Colonic mucosa (tissue), 4 donors: ENCODE measurements around the gene OR8U1. TPM values are rescaled to one million over a fixed set of nuclear protein-coding genes. Genes with fewer than 3 reads are reported as not detected.

Experiments
- DNase-seq: peaks from one replicate; pipeline ENCODE4 v3.0.0-alpha.2; 2020
- H3K27ac ChIP-seq: fragments of 200-600 bp; one replicate; pipeline ENCODE4 v1.8.0; 2021
- H3K27me3 ChIP-seq: fragments of 200-600 bp; one replicate; pipeline ENCODE4 v1.8.0; 2021
- H3K36me3 ChIP-seq: fragments of 200-600 bp; one replicate; pipeline ENCODE4 v1.8.0; 2021
- H3K4me1 ChIP-seq: fragments of 200-600 bp; one replicate; pipeline ENCODE4 v1.8.0; 2021; ENCODE audit warnings: mild to moderate bottlenecking
- H3K4me3 ChIP-seq: fragments of 200-600 bp; one replicate; pipeline ENCODE4 v1.8.0; 2021
- H3K9ac ChIP-seq, 2 donors: one replicate each; pipeline ENCODE4 v1.7.0; 2013; ENCODE audit warnings: control low read depth in 2 of 2, low read depth in 2 of 2, low read length in 2 of 2
- H3K9me3 ChIP-seq: fragments of 200-600 bp; one replicate; pipeline ENCODE4 v1.8.0; 2021
- intact Hi-C: fragments of 100-400 bp; cut with DNase I; formaldehyde crosslinking; loops from one replicate; pipeline ENCODE4 v1.14.1; 2022
- total RNA-seq, 2 donors: library from RNA; stranded (reverse); fragmentation: NEBNext Ultra II Directional in 1 of 2; extraction: Animal tissue kit (Norgen Biotek cat#: 25700) in 1 of 2; gene quantifications; one replicate each; pipeline ENCODE4 v1.2.1, GENCODE V29; 2021
- TF ChIP-seq, protein P1 (sequence below): fragments of 200-600 bp; IDR thresholded peaks from one replicate; pipeline ENCODE4 v1.8.0; 2022; ENCODE audit warnings: antibody characterized with exemption, mild to moderate bottlenecking
- donor health status: healthy.
- donor health status: DM: no; HTN: no; CAD: no.
- donor health status: DM: no; HTN: no; CAD: no.

The OR8U1 gene
- total RNA-seq, 2 donors from 2014 or later, result not detected

DNA sequence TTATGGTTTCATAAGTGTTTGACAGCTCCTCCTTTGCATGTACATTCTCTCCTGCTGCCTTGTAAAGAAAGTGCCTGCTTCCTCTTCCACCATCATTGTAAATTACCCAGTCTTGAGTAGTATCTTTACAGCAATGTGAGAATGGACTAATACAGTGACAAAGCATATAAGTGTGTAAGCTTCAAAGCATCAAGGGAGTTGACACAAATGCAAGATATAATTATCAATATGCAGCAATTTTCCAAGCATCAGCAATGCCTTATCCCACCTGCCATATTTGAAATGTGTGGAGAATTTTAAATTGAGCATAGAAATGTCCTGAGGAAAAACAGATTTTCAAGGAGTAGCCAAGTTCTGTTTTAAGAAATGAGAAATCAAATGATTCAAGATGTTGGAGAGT, 35.4 kb downstream of the OR8U1 start:
- TF ChIP-seq, protein P1, sequence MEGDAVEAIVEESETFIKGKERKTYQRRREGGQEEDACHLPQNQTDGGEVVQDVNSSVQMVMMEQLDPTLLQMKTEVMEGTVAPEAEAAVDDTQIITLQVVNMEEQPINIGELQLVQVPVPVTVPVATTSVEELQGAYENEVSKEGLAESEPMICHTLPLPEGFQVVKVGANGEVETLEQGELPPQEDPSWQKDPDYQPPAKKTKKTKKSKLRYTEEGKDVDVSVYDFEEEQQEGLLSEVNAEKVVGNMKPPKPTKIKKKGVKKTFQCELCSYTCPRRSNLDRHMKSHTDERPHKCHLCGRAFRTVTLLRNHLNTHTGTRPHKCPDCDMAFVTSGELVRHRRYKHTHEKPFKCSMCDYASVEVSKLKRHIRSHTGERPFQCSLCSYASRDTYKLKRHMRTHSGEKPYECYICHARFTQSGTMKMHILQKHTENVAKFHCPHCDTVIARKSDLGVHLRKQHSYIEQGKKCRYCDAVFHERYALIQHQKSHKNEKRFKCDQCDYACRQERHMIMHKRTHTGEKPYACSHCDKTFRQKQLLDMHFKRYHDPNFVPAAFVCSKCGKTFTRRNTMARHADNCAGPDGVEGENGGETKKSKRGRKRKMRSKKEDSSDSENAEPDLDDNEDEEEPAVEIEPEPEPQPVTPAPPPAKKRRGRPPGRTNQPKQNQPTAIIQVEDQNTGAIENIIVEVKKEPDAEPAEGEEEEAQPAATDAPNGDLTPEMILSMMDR, result no peak
- intact Hi-C loops, result no loop called here
- Histone ChIP-seq H3K27me3 (no peaks in the 10 kb centered on the region), H3K4me1 (no peaks in the 10 kb centered on the region), H3K4me3 (no peak overlapping the region), H3K36me3 (no peaks in the 10 kb centered on the region), H3K9ac (no peak overlapping the region), H3K27ac (no peak overlapping the region), H3K9me3 (no peaks in the 10 kb centered on the region)
- no peak for DNase-seq

DNA sequence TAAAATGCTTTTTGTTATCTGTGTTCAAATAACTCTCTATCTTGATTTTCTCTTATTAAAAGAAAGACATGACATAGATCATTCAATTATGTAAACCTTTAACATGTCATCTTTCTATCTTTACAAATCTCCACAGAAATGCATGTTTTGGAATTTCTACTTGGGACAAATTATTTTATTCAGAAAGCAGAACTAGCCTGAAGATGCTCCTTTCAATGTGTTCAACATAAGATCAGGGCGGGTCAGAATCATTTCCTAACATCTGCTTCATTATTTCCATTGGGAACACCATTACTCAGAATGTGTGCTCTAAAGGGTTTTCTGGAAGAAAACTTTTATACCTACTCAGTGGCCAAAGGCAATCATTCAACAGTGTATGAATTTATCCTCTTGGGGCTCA, 37.0 kb downstream of the OR8U1 start, which contains the start of gene OR5AL1:
OR5AL1 (plus strand) TSS at position 301 of the 400 bp plus-strand sequence.
- Histone ChIP-seq H3K27ac (no peak within 1 kb of the TSS), H3K4me1 (no peaks in the 10 kb centered on the region), H3K9ac (no peak within 1 kb of the TSS), H3K4me3 (no peak within 1 kb of the TSS), H3K27me3 (no peaks in the 10 kb centered on the region), H3K9me3 (no peaks in the 10 kb centered on the region), H3K36me3 (no peaks in the 10 kb centered on the region)
- DNase-seq, result no peak
- TF ChIP-seq, protein P1, result no peak
- intact Hi-C loops, result no loop called here

Other genes with a start within 250 kb of the OR8U1 start
- gene OR8J3, start 235.4 kb upstream of the OR8U1 start, total RNA-seq, result not detected
- gene OR8K5, start 215.3 kb upstream of the OR8U1 start, total RNA-seq, result not detected
- gene OR5J2, start 199.0 kb upstream of the OR8U1 start, total RNA-seq, result not detected
- not detected for gene OR5T2, start 141.4 kb upstream of the OR8U1 start, total RNA-seq
- not detected for gene OR5T3, start 123.4 kb upstream of the OR8U1 start, total RNA-seq
- not detected for gene OR5T1, start 101.5 kb upstream of the OR8U1 start, total RNA-seq
- not detected for gene OR8H1, start 83.4 kb upstream of the OR8U1 start, total RNA-seq
- not detected for gene OR8K3, start 60.5 kb upstream of the OR8U1 start, total RNA-seq
- not detected for gene OR8K1, start 29.6 kb upstream of the OR8U1 start, total RNA-seq
- gene OR8J1, start 21.3 kb upstream of the OR8U1 start, total RNA-seq, result not detected
- not detected for gene OR5AL1, start 37.1 kb downstream of the OR8U1 start, total RNA-seq
- gene OR5M3, start 97.7 kb downstream of the OR8U1 start, total RNA-seq, result not detected
- gene OR5M8, start 115.7 kb downstream of the OR8U1 start, total RNA-seq, result not detected
- not detected for gene OR5M11, start 167.6 kb downstream of the OR8U1 start, total RNA-seq
- gene OR5M10, start 202.1 kb downstream of the OR8U1 start, total RNA-seq, result not detected
- gene OR5M1, start 239.2 kb downstream of the OR8U1 start, total RNA-seq, result not detected